H1 (cell line): ENCODE results near the gene IRF4. TPM values are rescaled to one million over a fixed set of nuclear protein-coding genes. Genes with fewer than 3 reads are reported as not detected.

Source experiments
- CTCF ChIA-PET: fragments of 300-600 bp; sonication (Branson Sonifier 250); formaldehyde crosslinking; loops from one replicate; lab custom pipeline; 2021; ENCODE audit not compliant: partially characterized antibody; lab: Charles Lee
- POLR2A ChIA-PET: fragments of 300-600 bp; sonication (Branson Sonifier 250); formaldehyde crosslinking; loops from one replicate; lab custom pipeline; 2021; ENCODE audit warnings: inconsistent platforms; ENCODE audit not compliant: partially characterized antibody; lab: Charles Lee
- DNase-seq, 2 experiments: peaks; one replicate each; pipeline versions ENCODE4 v3.0.0 to v3.0.0-alpha.2; 2010 to 2022; ENCODE audit warnings: low spot score in 2 of 2, low read depth in 1 of 2, mixed read lengths in 1 of 2
- FAIRE-seq: peaks from 2 replicates; lab custom pipeline; 2011; peaks lifted over from hg19 to GRCh38; lab: Jason Lieb, UNC
- H2AFZ ChIP-seq: 2 replicates; pipeline ENCODE4 v1.8.1; 2012; ENCODE audit warnings: low read length, inconsistent platforms
- H2AK5ac ChIP-seq: 2 replicates; pipeline ENCODE4 v1.6.1; 2013; ENCODE audit warnings: low read depth, low read length
- H2BK120ac ChIP-seq: replicated peaks from 2 replicates; pipeline ENCODE3; 2013; ENCODE audit warnings: low read depth, low read length, inconsistent platforms
- H2BK12ac ChIP-seq: 2 replicates; pipeline ENCODE4 v1.6.1; 2013; ENCODE audit warnings: low read depth, low read length
- H2BK15ac ChIP-seq: 2 replicates; pipeline ENCODE4 v1.6.1; 2013; ENCODE audit warnings: low read length
- H2BK20ac ChIP-seq: 2 replicates; pipeline ENCODE4 v1.6.1; 2013; ENCODE audit warnings: low read length
- H2BK5ac ChIP-seq: 2 replicates; pipeline ENCODE4 v1.6.1; 2013; ENCODE audit warnings: low read depth, low read length
- H3K14ac ChIP-seq: 2 replicates; pipeline ENCODE4 v1.6.1; 2013; ENCODE audit warnings: inconsistent platforms; ENCODE audit not compliant: insufficient read length
- H3K18ac ChIP-seq: 2 replicates; pipeline ENCODE4 v1.6.1; 2013; ENCODE audit warnings: low read length; ENCODE audit errors: extremely low read depth
- H3K23ac ChIP-seq: 2 replicates; pipeline ENCODE4 v1.6.1; 2013; ENCODE audit warnings: inconsistent platforms; ENCODE audit not compliant: insufficient read length
- H3K23me2 ChIP-seq: 2 replicates; pipeline ENCODE4 v1.6.1; 2013; ENCODE audit warnings: low read depth, low read length
- H3K27ac ChIP-seq: 2 replicates; pipeline ENCODE4 v1.6.1; 2011; ENCODE audit warnings: low read depth, low read length, inconsistent platforms
- H3K27me3 ChIP-seq, 4 experiments: replicated peaks in 1 of 4; 1 replicate in 1 of 4; 2 replicates in 3 of 4; pipeline versions ENCODE4 v1.6.1 to v1.8.1; 2011 to 2013; ENCODE audit warnings: low read length in 3 of 4, mild to moderate bottlenecking in 3 of 4, inconsistent platforms in 2 of 4, mixed read lengths in 2 of 4, moderate library complexity in 1 of 4; ENCODE audit not compliant: control insufficient read depth in 3 of 4, insufficient read depth in 3 of 4; ENCODE audit errors: extremely low read depth in 1 of 4
- H3K36me3 ChIP-seq, 4 experiments: 2 replicates each; pipeline versions ENCODE4 v1.6.1 to v1.8.1; 2011 to 2013; ENCODE audit warnings: mild to moderate bottlenecking in 4 of 4, low read length in 3 of 4, moderate library complexity in 2 of 4, control low read depth in 1 of 4, inconsistent platforms in 1 of 4; ENCODE audit not compliant: insufficient read depth in 4 of 4, control insufficient read depth in 2 of 4
- H3K4ac ChIP-seq: replicated peaks from 2 replicates; pipeline ENCODE3; 2013; ENCODE audit warnings: low read length, low read depth, mixed read lengths, inconsistent platforms; ENCODE audit not compliant: insufficient read length
- H3K4me1 ChIP-seq, 4 experiments: replicated peaks in 1 of 4; 1 replicate in 1 of 4; 2 replicates in 3 of 4; pipeline versions ENCODE4 v1.6.1 to v1.8.1; 2011 to 2013; ENCODE audit warnings: low read length in 3 of 4, inconsistent platforms in 2 of 4, mixed read lengths in 1 of 4; ENCODE audit not compliant: insufficient read depth in 4 of 4, control insufficient read depth in 3 of 4
- H3K4me2 ChIP-seq, 2 experiments: 2 replicates each; pipeline versions ENCODE4 v1.6.1 to v1.8.1; 2011 to 2013; ENCODE audit warnings: low read depth in 2 of 2, low read length in 2 of 2, control low read depth in 1 of 2, inconsistent platforms in 1 of 2, mild to moderate bottlenecking in 1 of 2; ENCODE audit not compliant: insufficient read depth in 1 of 2
- H3K4me3 ChIP-seq, 4 experiments: fragments of 200-600, 300-600 bp in 1 of 4; sonication (generic), shearing (Covaris generic), sonication (Bioruptor Twin) in 1 of 4; 2 replicates each; pipeline versions ENCODE4 v1.5.1 to v1.8.1; 2011 to 2016; ENCODE audit warnings: low read length in 4 of 4, low read depth in 3 of 4, control low read depth in 2 of 4, inconsistent platforms in 2 of 4, mild to moderate bottlenecking in 2 of 4, mixed read lengths in 1 of 4, moderate library complexity in 1 of 4; ENCODE audit not compliant: insufficient read depth in 2 of 4; ENCODE audit errors: extremely low read depth in 1 of 4
- H3K56ac ChIP-seq: replicated peaks from 2 replicates; pipeline ENCODE3; 2013; ENCODE audit warnings: low read depth, mild to moderate bottlenecking, mixed read lengths, low read length, inconsistent platforms; ENCODE audit not compliant: insufficient read length
- H3K79me1 ChIP-seq: 2 replicates; pipeline ENCODE4 v1.6.1; 2013; ENCODE audit warnings: low read depth, low read length, control low read depth
- H3K79me2 ChIP-seq, 2 experiments: 2 replicates each; pipeline versions ENCODE4 v1.6.1 to v1.8.1; 2012 to 2013; ENCODE audit warnings: low read length in 2 of 2, mild to moderate bottlenecking in 2 of 2, inconsistent platforms in 1 of 2; ENCODE audit not compliant: insufficient read depth in 2 of 2, control insufficient read depth in 1 of 2
- H3K9ac ChIP-seq, 4 experiments: replicated peaks in 1 of 4; 1 replicate in 1 of 4; 2 replicates in 3 of 4; pipeline versions ENCODE4 v1.6.1 to v1.8.1; 2011 to 2013; ENCODE audit warnings: low read depth in 3 of 4, low read length in 3 of 4, control low read depth in 2 of 4, mild to moderate bottlenecking in 2 of 4, moderate library complexity in 2 of 4, inconsistent platforms in 1 of 4; ENCODE audit errors: extremely low read depth in 1 of 4
- H3K9me3 ChIP-seq, 2 experiments: 2 replicates each; pipeline versions ENCODE4 v1.6.1 to v1.8.1; 2012 to 2013; ENCODE audit warnings: mild to moderate bottlenecking in 2 of 2, moderate library complexity in 2 of 2, control low read depth in 1 of 2, inconsistent platforms in 1 of 2, low read depth in 1 of 2, low read length in 1 of 2, mixed read lengths in 1 of 2; ENCODE audit not compliant: insufficient read depth in 2 of 2
- H4K20me1 ChIP-seq, 2 experiments: replicated peaks in 1 of 2; 2 replicates each; pipeline versions ENCODE3 to v1.8.1; 2011 to 2013; ENCODE audit warnings: inconsistent platforms in 2 of 2, low read length in 2 of 2, mild to moderate bottlenecking in 1 of 2; ENCODE audit not compliant: insufficient read depth in 2 of 2, control insufficient read depth in 1 of 2
- H4K5ac ChIP-seq: 2 replicates; pipeline ENCODE4 v1.6.1; 2013; ENCODE audit warnings: low read length, low read depth, mixed read lengths, inconsistent platforms; ENCODE audit not compliant: insufficient read length
- H4K8ac ChIP-seq: 2 replicates; pipeline ENCODE4 v1.8.0; 2013; ENCODE audit warnings: mild to moderate bottlenecking, moderate library complexity, low read length, inconsistent platforms; ENCODE audit not compliant: insufficient read depth; ENCODE audit errors: extremely low read depth
- H4K91ac ChIP-seq: replicated peaks from 2 replicates; pipeline ENCODE3; 2013; ENCODE audit warnings: low read length, mixed read lengths, inconsistent platforms; ENCODE audit not compliant: insufficient read length
- BCL11A ChIP-seq, 2 experiments: IDR thresholded peaks; one replicate each; pipeline ENCODE4 v1.6.1; 2011; ENCODE audit warnings: low read depth in 2 of 2, low read length in 2 of 2, mild to moderate bottlenecking in 2 of 2
- FOSL1 ChIP-seq: IDR thresholded peaks from 2 replicates; pipeline ENCODE4 v1.6.1; 2011; ENCODE audit warnings: mild to moderate bottlenecking, low read depth, low read length, moderate library complexity; ENCODE audit not compliant: insufficient read depth
- GABPA ChIP-seq: IDR thresholded peaks from 2 replicates; pipeline ENCODE4 v1.6.1; 2011; ENCODE audit warnings: mild to moderate bottlenecking, low read length, moderate library complexity, borderline replicate concordance; ENCODE audit not compliant: insufficient read depth
- HDAC6 ChIP-seq: IDR thresholded peaks from one replicate; pipeline ENCODE4 v1.7.1; 2012; ENCODE audit warnings: low read depth, mild to moderate bottlenecking, inconsistent platforms, low read length, moderate library complexity
- JUN ChIP-seq: IDR thresholded peaks from 2 replicates; pipeline ENCODE4 v1.6.1; 2011; ENCODE audit warnings: low read depth, mild to moderate bottlenecking, improper control_type of control experiment, low read length
- JUND ChIP-seq: IDR thresholded peaks from 2 replicates; pipeline ENCODE4 v1.6.1; 2011; ENCODE audit warnings: mild to moderate bottlenecking, improper control_type of control experiment, low read length
- KDM5A ChIP-seq: fragments of 200-600 bp; IDR thresholded peaks from 2 replicates; pipeline ENCODE4 v1.7.1; 2012; ENCODE audit warnings: mild to moderate bottlenecking, low read length, inconsistent platforms, mixed read lengths
- RFX5 ChIP-seq: IDR thresholded peaks from 2 replicates; pipeline ENCODE4 v1.6.1; 2011; ENCODE audit warnings: low read depth, low read length, improper control_type of control experiment, borderline replicate concordance
- SAP30 ChIP-seq: fragments of 300-600 bp; sonication (generic); IDR thresholded peaks from 2 replicates; pipeline ENCODE4 v1.7.1; 2012; ENCODE audit warnings: low read length, moderate library complexity, mild to moderate bottlenecking, inconsistent platforms; ENCODE audit not compliant: insufficient read depth, insufficient replicate concordance
- SIX5 ChIP-seq: IDR thresholded peaks from 2 replicates; pipeline ENCODE4 v1.6.1; 2011; ENCODE audit warnings: mild to moderate bottlenecking, low read depth, low read length
- WGBS, 2 experiments: shearing (Covaris generic) in 1 of 2; methylation state at CpG; one replicate each; pipeline versions ENCODE4 v1.1.6 to v1.1.7; 2013 to 2015; ENCODE audit warnings: low lambda C conversion rate in 2 of 2, mixed read lengths in 2 of 2, inconsistent platforms in 1 of 2, low coverage in 1 of 2, missing lambda C conversion rate in 1 of 2; ENCODE audit not compliant: insufficient replicate concordance in 2 of 2, insufficient coverage in 1 of 2, insufficient read length in 1 of 2; ENCODE audit errors: extremely low coverage in 1 of 2, missing lambda C conversion rate in 1 of 2; 5-methylcytosine and 5-hydroxymethylcytosine counted together
- polyA plus RNA-seq, 7 experiments: library from polyadenylated mRNA; depleted of rRNA in 3 of 7; stranded (reverse) in 5 of 7; unstranded in 2 of 7; fragments of >200 nt in 5 of 7; fragments of 200-250 nt in 2 of 7; gene quantifications; 1 replicate in 5 of 7; 2 replicates in 1 of 7; 4 replicates in 1 of 7; pipeline versions ENCODE4 v1.2.1 to v1.2.3, GENCODE V29; 2011 to 2013; ENCODE audit warnings: missing spikeins in 2 of 7, mixed read lengths in 2 of 7
- total RNA-seq: library from RNA; stranded (reverse); fragmentation: NEBNext Ultra II Directional; extraction: Animal tissue kit (Norgen Biotek cat#: 25700); gene quantifications from 2 replicates; pipeline ENCODE4 v1.2.1, GENCODE V29; 2021
- TF ChIP-seq, protein P1 (sequence below): IDR thresholded peaks from 2 replicates; pipeline ENCODE4 v1.6.1; 2012; ENCODE audit warnings: low read length, inconsistent platforms

The IRF4 gene
- total and polyA plus RNA-seq, 2 of the 8 experiments (the other 6 are each of a cell fraction or from before 2014, with no cell fraction given): 0.77 to 2.1 TPM

DNA sequence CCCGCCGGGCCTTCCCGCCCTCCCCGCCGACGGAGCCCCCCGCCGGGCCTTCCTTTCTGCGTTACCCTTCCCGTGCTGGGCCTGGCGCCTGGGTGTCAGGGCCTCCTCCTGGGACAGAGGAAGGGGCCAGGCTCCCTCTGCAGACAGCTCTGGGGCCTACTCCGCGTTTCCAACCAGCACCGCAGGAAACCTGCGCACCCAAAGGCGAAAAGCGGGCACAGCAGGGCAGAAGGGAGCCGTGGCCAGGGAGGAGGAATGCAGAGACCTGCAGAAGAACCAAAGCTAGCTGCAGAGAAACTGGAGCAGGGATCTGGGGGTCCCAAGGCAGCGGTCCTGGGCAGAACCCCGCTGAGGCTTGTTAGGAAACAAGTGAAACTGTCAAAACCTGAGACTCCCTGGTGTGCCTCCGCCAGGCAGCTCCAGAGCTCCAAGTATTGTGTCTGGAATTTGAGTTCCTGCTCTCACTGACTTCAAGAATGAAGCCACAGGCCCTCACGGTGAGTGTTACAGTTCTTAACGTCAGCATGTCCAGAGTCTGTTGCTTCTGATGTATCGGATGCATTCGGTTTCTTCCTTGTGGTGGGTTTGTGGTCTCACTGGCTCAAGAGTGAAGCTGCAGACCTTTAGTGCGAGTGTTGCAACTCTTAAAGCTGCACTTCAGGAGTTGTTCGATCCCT lies 33.3 kb downstream of the IRF4 start:
- no peak overlapping the region for H3K18ac ChIP-seq
- H2BK15ac ChIP-seq: 0 out of 2 replicates have a peak overlapping the region, but pooled peaks have one; percentile 31
- H4K20me1 ChIP-seq: no peaks in the 10 kb centered on the region
- H2BK12ac ChIP-seq: no peak overlapping the region
- H2BK5ac ChIP-seq: no peak overlapping the region
- DNase-seq (no peak), FAIRE-seq (no peak)
- H3K27ac ChIP-seq: no peak overlapping the region
- H3K9ac ChIP-seq: no peak overlapping the region
- H3K23me2 ChIP-seq: no peaks in the 10 kb centered on the region
- H2BK20ac ChIP-seq: no peak overlapping the region
- no peak overlapping the region for H3K23ac ChIP-seq
- no peaks in the 10 kb centered on the region for H3K27me3 ChIP-seq
- ChIA-PET POLR2A (no interaction called here), CTCF (interaction anchor here (1.0 to 1.8 kb wide), 4 partner anchors 13 to 236 kb away, joined by 3 to 8 read pairs (median 4); no protein-coding TSS in a partner anchor)
- H2BK120ac ChIP-seq: no peak overlapping the region
- no peak overlapping the region for H3K4me3 ChIP-seq
- WGBS, 2 experiments: 94% methylated on average over 18 of the region's 27 CpGs; no CpG with 5 or more reads in 1 of the 2 experiments
- no peak overlapping the region for H3K4me2 ChIP-seq
- H3K14ac ChIP-seq: no peak overlapping the region
- H3K36me3 ChIP-seq: no peaks in the 10 kb centered on the region
- peaks cover 0 to 3% of the 10 kb centered on the region in 2 experiments; a peak in 1 of 4 replicates for H3K9me3 ChIP-seq
- H4K5ac ChIP-seq: no peak overlapping the region
- no peaks in the 10 kb centered on the region for H3K4me1 ChIP-seq
- no peaks in the 10 kb centered on the region for H3K79me2 ChIP-seq
- no peak overlapping the region for H4K8ac ChIP-seq
- no peak overlapping the region for H4K91ac ChIP-seq
- H3K79me1 ChIP-seq: no peaks in the 10 kb centered on the region
- no peak overlapping the region for H2AK5ac ChIP-seq
- no peak overlapping the region for H2AFZ ChIP-seq
- H3K56ac ChIP-seq: no peak overlapping the region
- no peak overlapping the region for H3K4ac ChIP-seq
- no peak for TF ChIP-seq KDM5A
- no peak for TF ChIP-seq JUN
- no peak for TF ChIP-seq SAP30
- no peak for TF ChIP-seq FOSL1
- no peak for TF ChIP-seq RFX5
- no peak for TF ChIP-seq BCL11A (IDR thresholded peaks at IDR 0.05; ENCODE audit: low read depth in 2 of 2, low read length in 2 of 2)
- TF ChIP-seq JUND: no peak
- TF ChIP-seq GABPA: no peak
- no peak for TF ChIP-seq HDAC6
- no peak for TF ChIP-seq SIX5
- TF ChIP-seq, protein P1, sequence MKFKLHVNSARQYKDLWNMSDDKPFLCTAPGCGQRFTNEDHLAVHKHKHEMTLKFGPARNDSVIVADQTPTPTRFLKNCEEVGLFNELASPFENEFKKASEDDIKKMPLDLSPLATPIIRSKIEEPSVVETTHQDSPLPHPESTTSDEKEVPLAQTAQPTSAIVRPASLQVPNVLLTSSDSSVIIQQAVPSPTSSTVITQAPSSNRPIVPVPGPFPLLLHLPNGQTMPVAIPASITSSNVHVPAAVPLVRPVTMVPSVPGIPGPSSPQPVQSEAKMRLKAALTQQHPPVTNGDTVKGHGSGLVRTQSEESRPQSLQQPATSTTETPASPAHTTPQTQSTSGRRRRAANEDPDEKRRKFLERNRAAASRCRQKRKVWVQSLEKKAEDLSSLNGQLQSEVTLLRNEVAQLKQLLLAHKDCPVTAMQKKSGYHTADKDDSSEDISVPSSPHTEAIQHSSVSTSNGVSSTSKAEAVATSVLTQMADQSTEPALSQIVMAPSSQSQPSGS: no peak
